ENCODE data around the gene CAPN11. TPM values are rescaled to one million over a fixed set of nuclear protein-coding genes. Genes with fewer than 3 reads are reported as not detected.

CAPN11 gene
- total and polyA plus RNA-seq, 10 of the 15 experiments (the other 5 are each of a cell fraction or from before 2014, with no cell fraction given), result 0.05 to 0.44 (median 0.31) TPM

- TF ChIP-seq IRF5 (IDR thresholded peaks at IDR 0.05; ENCODE audit: borderline replicate concordance) (no peak), PRDM15 (CRISPR knock-in tag; IDR thresholded peaks at IDR 0.05) (no peak), CTCF (IDR thresholded peaks at IDR 0.05 in 2 of 3, conservative IDR thresholded peaks at IDR 0.05 in 1 of 3; ENCODE audit: control insufficient read depth in 2 of 3, extremely low read depth in 1 of 3, insufficient read depth in 1 of 3, low read depth in 3 of 3, low read length in 3 of 3) (no peak), FOS (IDR thresholded peaks at IDR 0.05; ENCODE audit: borderline replicate concordance, extremely low read depth, insufficient read length) (no peak), ATF3 (IDR thresholded peaks at IDR 0.05; ENCODE audit: borderline replicate concordance, extremely low read depth, low read depth, low read length) (no peak), ATF2 (IDR thresholded peaks at IDR 0.05; ENCODE audit: low read length) (no peak)
These were observed 4.6 kb upstream of the CAPN11 start (continued) for GRCh38 chr6:44154067-44154466.

Data from GM12878 (cell line).